ENCODE data around the gene PIEZO1. TPM values are rescaled to one million over a fixed set of nuclear protein-coding genes. Genes with fewer than 3 reads are reported as not detected.

PIEZO1 gene
- total RNA-seq, 1 experiment from 2014 or later: 224 TPM

DNA sequence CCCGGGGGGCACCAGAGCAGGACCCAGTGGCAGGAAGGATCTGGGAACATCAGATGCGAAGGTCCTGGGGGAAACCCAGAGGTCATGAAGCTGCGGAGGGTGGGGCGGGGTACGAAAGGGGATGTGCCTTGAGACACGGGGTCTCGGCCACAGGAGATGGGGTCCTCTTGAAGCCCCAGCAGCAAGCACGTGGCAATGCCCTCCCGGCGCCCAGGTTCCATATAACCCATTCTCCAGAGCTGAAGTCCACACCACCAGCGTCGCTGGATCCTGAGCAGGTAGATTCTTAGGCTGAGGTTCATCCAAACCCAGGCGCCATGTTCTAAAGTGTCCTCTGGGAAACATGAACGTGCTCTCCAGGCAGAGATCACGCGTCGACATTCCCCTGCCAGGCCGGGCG, 20.9 kb downstream of the PIEZO1 start:
- ChIA-PET CTCF (interaction anchor here (1.0 kb wide), 1 partner anchor 26 kb away, joined by 4 read pairs; no protein-coding TSS in a partner anchor), POLR2A (no interaction called here), RAD21 (ENCODE audit: low non-redundant PET in 1 of 2, low total read pairs in 2 of 2, uncharacterized antibody in 2 of 2, unreplicated experiment in 2 of 2) (no interaction called here)
- no peak overlapping the region; the same call in 1 of the 2 replicates for H3K27ac ChIP-seq (ENCODE audit: low read depth, low read length)
- DNase-seq (ENCODE audit: low read depth, low spot score) (no peak), ATAC-seq (no peak)
- no peak overlapping the region for H3K4me3 ChIP-seq (replicated peaks in 1 of 2; ENCODE audit: low read depth in 1 of 2, low read length in 2 of 2)
- H3K79me2 ChIP-seq (ENCODE audit: insufficient read depth, low read length): peaks cover 99% of the 10 kb centered on the region
- intact Hi-C loops (cut with micrococcal nuclease): no loop called here
- H3K27me3 ChIP-seq (ENCODE audit: insufficient read depth, low read length): no peaks in the 10 kb centered on the region
- peaks cover 20 to 78% of the 10 kb centered on the region in 2 experiments for H3K4me1 ChIP-seq (ENCODE audit: control insufficient read depth in 1 of 2, insufficient read depth in 2 of 2, low read length in 2 of 2)
- no TSS peak for BruUV-seq (replicated peaks)
- H3K36me3 ChIP-seq (ENCODE audit: control insufficient read depth in 1 of 2, insufficient read depth in 2 of 2, low read length in 2 of 2): peaks cover 2 to 13% of the 10 kb centered on the region in 2 experiments; a peak in 1 of 4 replicates
- no peak for TF ChIP-seq MAX (IDR thresholded peaks at IDR 0.05)
- no peak for TF ChIP-seq ZNF274 (IDR thresholded peaks at IDR 0.05; ENCODE audit: low read depth, low read length)
- TF ChIP-seq POLR2AphosphoS5 (IDR thresholded peaks at IDR 0.05; ENCODE audit: low read depth, low read length): no peak
- TF ChIP-seq, protein P1, sequence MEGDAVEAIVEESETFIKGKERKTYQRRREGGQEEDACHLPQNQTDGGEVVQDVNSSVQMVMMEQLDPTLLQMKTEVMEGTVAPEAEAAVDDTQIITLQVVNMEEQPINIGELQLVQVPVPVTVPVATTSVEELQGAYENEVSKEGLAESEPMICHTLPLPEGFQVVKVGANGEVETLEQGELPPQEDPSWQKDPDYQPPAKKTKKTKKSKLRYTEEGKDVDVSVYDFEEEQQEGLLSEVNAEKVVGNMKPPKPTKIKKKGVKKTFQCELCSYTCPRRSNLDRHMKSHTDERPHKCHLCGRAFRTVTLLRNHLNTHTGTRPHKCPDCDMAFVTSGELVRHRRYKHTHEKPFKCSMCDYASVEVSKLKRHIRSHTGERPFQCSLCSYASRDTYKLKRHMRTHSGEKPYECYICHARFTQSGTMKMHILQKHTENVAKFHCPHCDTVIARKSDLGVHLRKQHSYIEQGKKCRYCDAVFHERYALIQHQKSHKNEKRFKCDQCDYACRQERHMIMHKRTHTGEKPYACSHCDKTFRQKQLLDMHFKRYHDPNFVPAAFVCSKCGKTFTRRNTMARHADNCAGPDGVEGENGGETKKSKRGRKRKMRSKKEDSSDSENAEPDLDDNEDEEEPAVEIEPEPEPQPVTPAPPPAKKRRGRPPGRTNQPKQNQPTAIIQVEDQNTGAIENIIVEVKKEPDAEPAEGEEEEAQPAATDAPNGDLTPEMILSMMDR (IDR thresholded peaks at IDR 0.05 in 2 of 3, conservative IDR thresholded peaks at IDR 0.05 in 1 of 3; ENCODE audit: borderline replicate concordance in 1 of 3, insufficient read depth in 1 of 3, low read depth in 2 of 3, low read length in 2 of 3): no peak
- TF ChIP-seq SRF (IDR thresholded peaks at IDR 0.05; ENCODE audit: low read depth): no peak
- no peak for TF ChIP-seq EGR1 (IDR thresholded peaks at IDR 0.05; ENCODE audit: low read depth)
- TF ChIP-seq TCF7L2 (IDR thresholded peaks at IDR 0.05; ENCODE audit: borderline replicate concordance, extremely low read depth, insufficient read depth, insufficient read length): no peak
- TF ChIP-seq SP1 (IDR thresholded peaks at IDR 0.05; ENCODE audit: low read depth): no peak
- TF ChIP-seq CBX3 (IDR thresholded peaks at IDR 0.05; ENCODE audit: low read depth): no peak
- no peak overlapping the region for H3K9ac ChIP-seq (ENCODE audit: low read length)
- no peak overlapping the region for H2AFZ ChIP-seq (ENCODE audit: low read depth, low read length, poor library complexity, severe bottlenecking)
- H4K20me1 ChIP-seq (ENCODE audit: insufficient read depth): peaks cover under 1% of the 10 kb centered on the region; the same call in 1 of the 2 replicates
- no peaks in the 10 kb centered on the region for H3K9me3 ChIP-seq (ENCODE audit: control insufficient read depth in 1 of 2, insufficient read depth in 1 of 2, low read depth in 1 of 2, low read length in 2 of 2)
- no peaks in the 10 kb centered on the region for H3K9me2 ChIP-seq (ENCODE audit: insufficient read depth)
- H3K4me2 ChIP-seq (ENCODE audit: low read length): no peak overlapping the region

All from HCT116 (cell line).